HG02588 (cell line): Measurements from ENCODE around the gene LCN6.
"Not testable (repeated sequence)": the region's sequence is repeated elsewhere in the genome, so short reads cannot be mapped to it uniquely, and the experiment has no call there.

Experiments
- ATAC-seq: cut with Tn5 transposase; IDR thresholded peaks from one replicate; pipeline ENCODE4 v1.9.1; 2021; ENCODE audit warnings: mild to moderate bottlenecking, moderate library complexity; ENCODE audit not compliant: unreplicated experiment

The LCN6 gene

DNA sequence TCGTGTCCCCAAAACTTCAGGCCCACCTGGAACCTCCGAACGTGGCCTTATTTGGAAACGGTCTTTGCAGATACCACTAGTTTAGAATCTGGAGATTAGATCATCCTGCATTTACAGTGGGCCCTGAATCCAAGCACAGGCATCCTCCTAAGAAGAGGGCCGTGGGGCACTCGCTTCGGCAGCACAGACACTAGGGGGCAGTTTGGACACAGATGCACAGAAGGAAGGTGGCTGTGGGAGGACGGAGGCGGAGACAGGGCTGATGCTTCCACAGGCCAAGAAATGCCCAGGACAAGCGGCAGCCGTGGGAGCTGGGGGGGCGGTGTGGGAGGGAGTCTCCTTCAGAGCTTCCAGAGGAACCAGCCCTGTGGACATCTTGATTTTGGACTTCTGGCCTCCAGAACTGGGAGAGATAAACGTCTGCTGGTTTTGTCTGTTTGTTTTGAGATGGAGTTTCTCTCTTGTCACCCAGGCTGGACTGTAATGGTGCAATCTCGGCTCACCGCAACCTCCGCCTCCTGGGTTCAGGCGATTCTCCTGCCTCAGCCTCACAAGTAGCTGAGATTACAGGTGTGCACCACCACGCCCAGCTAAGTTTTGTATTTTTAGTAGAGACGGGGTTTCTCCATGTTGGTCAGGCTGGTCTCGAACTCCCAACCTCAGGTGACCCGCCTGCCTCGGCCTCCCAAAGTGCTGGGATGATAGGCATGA lies 12.7 kb upstream of the LCN6 start:
- ATAC-seq: not testable (repeated sequence)

DNA sequence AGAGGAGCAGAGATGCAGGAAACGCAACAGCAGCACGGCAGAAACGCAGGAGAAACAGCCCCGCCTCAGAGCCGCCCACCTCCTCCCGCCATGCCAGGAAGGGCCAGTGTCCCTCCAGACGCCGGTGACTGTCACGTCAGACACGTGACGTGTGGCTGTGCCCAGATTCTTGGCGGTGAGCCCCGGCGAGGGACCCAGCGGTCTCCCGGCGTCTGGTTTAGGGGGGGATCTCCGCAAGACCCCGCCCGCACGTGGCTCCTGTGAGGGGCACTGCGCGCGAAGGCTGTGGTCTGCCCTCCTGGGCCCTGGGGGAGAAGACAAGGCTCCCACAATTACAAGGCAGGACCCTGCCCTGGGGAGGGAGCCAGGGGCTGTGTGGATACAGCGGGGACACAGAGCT lies 12.1 kb upstream of the LCN6 start:
- no peak for ATAC-seq

DNA sequence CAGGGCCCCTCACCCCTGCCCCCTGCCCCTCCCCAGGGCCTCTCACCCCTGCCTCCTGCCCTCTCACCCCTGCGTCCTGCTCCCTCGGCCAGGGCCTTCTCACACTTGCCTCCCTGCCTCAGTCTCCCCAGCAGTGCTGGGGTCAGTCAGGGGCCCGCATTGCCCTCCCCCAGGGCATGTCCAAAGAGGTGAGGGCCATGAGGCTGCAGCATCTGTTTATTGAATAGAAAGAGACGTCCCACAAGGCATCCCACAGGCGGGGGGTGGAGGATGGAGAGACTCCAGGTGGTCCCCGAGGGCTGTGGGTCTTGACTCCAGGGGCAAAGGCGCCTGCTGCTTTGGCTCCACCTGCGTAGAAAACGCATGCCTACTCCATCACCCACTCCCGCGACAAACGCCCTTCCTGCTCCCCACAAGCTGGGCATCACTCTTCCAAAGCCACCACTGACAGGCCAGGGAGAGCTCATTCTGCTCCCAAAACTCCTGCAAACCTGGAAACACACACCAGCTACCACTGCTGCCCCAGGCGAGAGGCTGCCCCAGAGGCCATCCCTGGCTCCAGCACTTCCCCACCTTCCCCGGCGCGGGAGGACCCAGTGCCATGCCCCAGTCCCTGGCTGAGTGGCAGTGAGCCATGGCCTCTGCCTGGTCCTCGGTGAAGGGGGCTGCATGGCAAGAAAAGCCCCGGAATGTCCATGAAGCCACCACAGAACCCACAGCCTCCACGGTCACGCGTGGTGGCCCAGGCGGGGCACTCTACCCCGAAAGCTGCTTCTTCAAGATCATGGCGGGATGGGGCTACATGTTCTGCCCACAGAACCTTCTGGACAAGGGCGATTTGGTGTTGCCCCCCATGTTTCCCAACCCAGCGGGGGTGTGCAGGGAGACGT lies 11.4 kb upstream of the LCN6 start:
- no peak for ATAC-seq

DNA sequence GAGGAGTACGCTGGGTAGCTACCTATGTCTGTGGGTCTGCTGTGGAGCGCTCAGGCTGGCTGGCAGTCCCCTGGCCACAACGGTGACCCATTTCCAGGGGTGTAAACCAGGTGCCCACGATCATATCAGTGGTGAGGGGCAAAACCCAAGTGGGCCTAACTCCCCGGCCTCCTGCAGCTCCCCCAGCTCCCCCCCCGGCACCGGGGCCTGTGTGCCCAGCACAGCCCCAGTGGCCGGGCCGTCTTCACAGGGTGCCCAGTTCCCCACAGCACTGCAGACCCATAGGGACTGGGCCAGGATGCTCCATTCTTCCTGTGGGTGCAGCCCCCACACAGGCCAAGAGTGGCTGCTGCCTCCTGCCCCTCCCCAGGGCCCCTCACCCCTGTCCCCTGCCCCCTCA lies 10.7 kb upstream of the LCN6 start:
- ATAC-seq: no peak

DNA sequence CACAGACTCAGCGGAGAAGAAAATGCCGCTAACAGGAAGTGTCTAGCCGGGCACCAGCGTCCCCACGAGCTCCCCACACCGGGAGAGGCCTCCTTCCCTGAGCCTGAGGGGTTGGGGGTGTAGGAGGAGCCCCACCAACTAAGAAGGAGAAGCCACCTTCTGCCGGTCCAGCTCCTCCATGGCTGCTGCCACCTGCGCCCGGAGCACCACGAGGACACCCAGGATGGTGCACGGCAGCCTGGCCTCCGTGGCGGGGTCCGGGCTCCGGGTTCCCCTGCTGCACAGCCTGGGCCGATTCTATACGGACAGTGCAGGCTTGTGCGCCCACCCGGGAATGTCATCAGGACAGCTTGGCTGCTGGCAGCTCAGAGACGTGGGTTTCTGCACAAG lies 9.4 kb upstream of the LCN6 start:
- no peak for ATAC-seq

DNA sequence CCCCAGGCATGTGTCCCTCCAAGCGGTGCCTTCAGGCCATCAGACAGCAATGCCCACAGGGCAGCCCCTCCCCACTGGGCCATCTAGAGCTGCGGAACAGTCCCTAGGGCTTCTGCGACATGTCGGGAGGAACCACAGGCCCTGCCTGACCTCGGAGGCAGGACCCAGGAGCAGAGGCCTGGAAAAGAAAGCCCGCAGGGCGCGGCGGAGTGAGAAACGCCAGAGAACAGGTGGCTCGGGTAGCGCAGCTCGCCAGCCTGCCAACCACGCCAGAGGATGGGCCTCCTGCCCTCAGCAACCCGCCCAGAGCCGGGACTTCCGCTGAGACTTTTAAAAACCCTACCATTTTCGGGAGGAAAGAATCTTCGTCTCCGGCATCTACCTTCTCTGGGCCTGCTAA lies 9.0 kb upstream of the LCN6 start:
- no peak for ATAC-seq

DNA sequence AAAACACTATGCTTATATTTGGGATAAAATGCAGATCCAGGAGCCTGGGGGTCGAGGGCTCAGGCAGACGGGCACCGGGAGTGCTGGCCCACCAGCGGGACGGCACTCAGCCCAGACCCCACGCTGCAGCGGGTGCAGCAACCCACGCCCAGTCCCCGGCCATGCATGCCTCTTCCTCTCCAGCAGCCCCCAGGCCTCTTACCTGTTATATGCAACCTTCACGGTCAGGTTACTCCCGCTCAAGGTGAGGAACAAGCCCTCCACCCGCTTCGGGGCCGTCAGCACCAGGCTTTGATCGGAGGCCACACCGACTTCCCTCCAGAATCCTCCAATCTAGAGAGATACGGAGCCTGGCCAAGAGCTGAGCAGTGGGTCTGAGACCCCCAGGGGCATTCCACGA lies 8.5 kb upstream of the LCN6 start:
- no peak for ATAC-seq

DNA sequence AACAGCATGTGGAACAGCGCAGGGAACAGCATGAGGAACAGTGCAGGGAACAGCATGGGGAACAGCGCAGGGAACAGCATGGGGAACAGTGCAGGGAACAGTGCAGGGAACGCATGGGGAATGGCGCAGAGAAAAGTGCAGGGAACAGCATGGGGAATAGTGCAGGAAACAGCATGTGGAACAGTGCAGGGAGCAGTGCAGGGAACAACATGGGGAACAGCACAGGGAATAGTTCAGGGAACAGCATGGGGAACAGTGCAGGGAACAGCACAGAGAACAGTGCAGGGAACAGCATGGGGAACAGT lies 7.8 kb upstream of the LCN6 start:
- no peak for ATAC-seq

DNA sequence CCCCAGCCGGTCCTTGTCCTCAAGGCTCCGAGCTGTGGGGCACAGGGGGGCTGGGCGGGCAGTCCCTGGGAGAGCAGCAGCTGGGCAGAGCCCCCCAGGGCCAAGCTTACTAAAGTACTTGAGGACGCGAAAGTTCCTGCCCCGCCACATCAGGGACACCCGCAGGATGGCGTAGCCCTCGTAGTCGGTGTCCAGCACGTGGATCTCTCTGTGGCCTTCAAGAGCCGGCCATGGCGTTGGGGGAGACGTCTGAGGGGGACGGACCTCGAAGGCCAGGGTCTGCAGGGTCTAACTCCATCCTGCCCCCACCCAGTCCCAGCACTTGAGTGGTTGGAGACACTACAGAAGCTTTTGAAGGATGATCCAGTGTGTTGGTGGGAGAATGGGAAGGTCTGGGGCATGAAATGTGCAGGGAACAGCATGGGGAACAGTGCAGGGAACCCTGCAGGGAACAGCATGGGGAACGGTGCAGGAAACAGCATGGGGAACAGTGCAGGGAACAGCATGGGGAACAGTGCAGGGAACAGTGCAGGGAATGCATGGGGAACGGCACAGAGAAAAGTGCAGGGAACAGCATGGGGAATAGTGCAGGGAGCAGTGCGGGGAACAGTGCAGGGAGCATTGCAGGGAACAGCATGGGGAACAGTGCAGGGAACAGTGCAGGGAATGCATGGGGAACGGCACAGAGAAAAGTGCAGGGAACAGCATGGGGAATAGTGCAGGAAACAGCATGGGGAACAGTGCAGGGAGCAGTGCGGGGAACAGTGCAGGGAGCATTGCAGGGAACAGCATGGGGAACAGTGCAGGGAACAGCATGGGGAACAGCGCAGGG lies 7.2 kb upstream of the LCN6 start:
- not testable (repeated sequence) for ATAC-seq

DNA sequence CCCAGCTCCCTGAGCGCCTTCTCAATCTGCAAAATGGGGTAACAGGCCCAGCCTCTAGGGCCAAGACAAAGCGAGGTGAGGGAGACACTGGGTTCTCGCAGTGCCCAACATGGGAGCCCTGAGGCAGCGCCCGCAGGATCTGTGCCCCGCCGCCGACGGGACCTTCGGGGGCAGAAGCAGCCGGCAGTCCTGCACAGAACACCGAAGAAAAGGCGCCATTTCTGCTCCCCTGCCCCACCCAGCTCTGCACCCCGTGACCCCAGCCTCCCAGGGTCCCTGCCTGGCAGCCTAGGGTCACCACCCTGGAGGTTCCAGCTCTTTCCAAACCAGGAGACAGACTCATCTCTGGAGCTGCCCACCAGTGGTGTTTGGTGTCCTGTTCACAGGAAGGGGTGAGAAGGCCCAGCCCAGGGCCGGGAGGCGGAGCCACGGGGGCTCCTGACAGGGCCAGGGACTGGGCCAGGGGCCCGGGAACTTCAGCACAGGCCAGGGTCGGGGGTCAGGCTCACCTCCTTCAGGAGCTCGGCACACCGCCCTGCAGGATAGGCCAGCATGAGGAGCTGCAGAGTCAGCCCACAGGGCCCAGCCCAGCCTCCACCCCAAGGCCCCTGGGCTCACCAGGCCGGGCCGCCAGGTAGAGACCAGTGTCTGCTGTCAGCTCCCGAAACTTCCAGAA lies 6.4 kb upstream of the LCN6 start:
- ATAC-seq: no peak

DNA sequence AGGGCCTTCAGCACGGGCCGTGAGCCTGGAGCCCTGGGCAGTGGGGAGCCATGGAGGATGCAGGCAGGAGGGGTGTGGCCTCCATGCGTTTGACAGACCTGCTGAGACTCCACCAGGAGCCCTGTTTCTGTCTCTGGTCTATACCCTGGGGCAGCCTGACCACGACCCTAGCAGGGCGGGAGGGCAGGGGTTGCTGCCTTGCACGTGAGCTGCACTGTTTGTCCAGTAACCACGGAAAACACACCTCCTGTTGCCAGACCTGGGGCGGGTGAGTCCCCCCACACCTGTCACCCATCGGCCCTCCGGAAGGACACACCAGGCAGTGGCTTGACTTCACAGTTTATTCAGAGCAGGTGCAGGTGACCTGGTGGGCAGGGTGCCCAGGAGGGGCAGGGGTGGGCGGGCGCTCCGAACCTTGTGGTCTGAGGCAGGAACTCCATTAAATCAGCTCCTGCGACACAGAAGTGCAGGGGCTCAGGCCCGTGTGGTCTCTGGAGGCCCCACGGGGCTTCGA lies 5.8 kb upstream of the LCN6 start:
- ATAC-seq: no peak

DNA sequence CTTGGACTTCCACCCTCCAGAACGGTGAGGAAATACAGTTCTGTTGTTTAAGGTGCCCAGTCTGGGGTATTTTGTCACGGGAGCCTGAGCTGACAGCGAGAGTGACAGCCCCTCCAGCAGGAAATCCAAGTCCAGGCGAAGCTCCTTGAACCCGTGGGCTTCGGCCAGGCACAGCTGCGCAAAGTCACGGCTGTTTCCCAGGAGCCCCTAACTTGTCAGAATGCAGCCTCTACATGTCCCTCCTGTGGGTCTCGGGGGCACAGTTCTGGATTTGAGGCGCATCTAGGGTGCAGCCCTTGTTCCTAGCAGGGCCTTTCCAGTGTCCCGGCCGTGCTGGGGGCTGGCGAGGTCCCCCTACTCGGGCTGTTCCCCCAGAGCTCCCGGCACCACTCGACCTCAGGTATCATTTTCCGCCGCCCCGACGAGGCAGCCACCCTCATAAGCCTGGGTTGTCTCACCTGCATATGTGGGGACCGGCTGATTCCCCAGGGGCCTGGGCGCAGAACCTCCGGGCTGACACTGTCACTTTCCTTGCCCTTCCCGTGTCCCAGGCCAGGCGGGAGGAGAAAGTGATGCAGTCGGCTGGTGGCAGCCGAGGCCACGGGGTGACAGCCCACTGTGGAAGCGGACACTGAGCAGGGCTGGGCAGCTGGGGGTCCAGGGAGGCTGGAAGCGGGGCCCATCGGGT lies 5.2 kb upstream of the LCN6 start:
- no peak for ATAC-seq

DNA sequence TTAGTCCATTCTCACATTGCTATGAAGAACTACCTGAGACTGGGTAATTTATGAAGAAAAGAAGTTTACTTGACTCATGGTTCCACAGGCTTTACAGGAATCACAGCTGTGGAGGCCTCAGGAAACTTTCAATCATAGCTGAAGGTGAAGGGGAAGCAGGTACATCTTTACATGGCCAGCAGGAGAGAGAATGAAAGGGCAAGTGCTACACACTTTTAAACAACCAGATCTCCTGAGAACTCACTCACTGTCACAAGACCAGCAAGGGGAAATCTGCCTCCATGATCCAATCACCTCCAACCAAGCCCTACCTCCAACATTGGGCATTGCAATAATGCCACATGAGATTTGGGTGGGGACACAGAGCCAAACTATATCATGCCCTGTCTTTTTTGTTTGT lies 3.5 kb upstream of the LCN6 start:
- no peak for ATAC-seq

DNA sequence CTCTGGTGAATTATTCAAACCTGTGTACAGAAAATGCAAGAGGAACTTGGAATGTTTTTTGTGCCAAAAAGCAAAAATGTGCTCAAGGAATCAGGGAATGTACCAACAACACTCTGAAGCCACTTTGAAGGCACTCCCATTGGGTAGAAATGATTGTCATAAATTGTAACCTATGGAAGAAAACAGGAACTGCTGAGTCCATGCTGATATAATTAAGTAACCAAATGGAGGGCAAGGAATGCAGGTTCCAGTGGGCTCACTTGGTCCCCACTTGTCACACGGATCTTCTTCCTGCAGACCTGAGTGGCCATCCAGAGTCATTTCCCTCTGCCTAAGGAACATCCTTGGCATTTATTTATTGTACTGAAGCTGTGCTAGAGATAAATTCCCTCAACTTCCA lies 2.9 kb upstream of the LCN6 start:
- ATAC-seq: no peak

DNA sequence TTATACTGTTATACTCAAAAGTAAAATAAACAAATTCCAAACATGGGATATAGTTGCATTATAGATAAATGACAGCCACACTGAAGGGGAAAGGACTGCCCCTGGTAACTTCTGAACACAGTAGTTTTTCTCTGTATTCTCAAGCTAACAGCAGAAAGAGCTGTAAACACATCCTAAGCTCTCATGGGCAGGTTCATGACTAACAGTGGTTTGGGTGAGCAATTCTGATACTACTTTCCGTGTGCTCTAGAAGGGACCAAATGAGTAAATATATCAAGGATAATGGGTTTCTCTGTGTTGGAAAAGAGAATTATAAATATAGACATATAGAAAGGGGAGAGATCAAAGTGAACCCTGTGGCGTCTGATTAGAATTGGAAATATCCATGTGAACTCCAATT lies 2.2 kb upstream of the LCN6 start:
- ATAC-seq: no peak

DNA sequence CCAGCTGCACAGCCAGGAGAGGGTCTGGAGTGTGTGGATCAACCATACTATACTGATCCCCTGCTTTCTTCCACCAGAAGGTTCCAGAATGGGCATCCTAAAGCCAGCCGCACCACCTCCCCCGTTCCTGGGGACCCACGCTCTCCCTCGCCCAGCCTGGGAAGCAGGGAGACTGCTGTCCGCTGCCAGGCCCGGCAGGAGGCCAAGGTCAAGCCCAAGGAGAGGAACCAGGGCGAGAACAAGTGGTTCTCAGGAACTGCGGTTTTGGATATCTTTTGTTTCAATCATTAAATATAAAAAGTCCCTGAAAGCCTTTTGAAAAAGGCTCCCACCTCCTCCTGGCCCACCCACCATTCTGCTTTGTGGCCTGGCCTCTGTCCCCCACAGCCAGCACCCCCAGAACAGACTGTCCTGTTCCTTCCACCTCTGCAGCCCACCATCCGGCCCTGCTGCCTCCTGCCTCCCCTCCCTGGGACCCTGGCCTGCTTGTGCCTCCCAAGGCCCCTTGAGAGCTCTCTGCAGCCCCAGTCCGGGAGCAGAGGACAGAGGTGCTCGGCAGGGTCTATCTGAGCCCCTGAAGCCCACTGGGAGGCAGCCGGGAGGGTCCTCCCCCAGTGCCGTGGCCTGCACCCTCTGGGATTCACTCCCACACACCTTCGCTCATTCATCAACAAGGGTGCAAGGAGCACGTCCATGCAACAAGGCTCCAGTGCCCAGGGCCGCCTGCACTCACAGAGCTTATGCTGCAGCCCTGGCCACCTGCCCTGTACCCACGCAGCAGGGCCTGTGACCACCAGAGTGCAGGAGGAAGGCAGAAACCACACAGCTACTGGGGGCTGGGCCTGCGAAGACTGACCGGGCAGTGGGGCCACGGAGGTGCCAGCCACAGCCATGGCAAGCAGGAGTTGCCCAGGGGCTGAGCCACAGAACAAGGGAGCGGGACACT lies 614 bp upstream of the LCN6 start:
- ATAC-seq: no peak

DNA sequence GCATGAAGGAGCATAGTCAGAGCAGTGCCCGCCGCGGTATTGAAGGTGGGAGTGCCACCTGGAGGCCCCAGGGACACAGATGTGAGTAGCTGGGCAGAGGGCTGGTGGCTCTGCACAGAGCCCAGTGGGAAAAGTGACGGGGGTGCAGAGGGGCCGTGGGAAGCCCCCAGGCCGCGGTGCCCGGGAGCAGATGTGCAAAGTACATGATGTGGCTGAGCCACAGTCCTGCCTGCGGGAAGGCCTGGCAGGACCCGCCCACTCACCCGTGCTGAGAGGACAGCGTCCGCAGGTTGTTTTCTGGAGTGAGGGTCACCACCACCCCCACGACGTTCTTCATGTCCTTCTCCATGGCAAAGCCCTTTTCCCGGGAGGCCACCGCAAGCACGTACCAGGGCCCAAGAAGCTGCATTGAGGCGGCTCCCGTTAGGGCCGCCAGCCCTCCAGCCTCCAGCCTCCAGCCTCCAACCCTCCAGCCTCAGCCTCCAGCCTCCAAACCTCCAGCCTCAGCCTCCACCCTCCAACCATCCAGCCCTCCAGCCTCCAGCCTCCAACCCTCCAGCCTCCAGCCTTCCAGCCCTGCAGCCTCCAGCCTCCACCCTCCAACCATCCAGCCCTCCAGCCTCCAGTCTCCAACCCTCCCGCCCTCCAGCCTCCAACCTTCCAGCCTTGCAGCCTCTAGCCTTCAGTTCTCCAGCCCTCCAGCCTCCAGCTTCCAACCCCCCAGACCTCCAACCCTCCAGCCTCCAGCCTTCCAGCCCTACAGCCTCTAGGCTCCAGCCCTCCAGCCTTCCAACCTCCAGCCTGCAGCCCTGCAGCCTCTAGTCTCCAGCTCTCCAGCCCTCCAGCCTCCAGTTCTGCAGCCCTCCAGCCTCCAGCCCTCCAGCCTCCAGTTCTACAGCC lies 914 bp downstream of the LCN6 start:
- ATAC-seq: no peak

DNA sequence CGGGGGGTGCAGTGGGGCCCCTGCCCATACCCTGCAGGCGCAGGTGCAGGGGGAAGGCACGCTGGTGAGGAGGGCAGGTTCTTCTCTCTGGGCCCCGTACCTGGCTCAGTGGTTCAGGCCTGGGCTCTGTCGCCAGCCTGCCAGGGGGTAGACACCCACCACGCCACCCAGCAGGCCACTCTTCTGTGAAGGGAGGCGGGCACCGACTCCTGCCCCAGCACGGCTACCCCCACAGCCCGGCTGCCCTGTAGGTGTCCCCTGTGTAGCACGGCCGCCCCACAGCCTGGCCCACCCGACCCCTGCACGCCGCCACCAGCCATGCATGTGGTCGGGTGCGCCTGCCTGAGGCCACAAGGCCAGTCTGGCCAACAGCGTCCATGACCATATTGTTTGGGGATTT lies 1.7 kb downstream of the LCN6 start:
- ATAC-seq: no peak
